ENCODE measurements around the gene ZFAND2B.

- no peak for TF ChIP-seq POLR2A (IDR thresholded peaks at IDR 0.05)
- no peak for TF ChIP-seq CTCF (IDR thresholded peaks at IDR 0.05)
Measured at GRCh38 chr2:219248845-219249202, 42.2 kb downstream of the ZFAND2B start.

Data from gastroesophageal sphincter (tissue), 3 donors.